GM13976 (cell line): ENCODE results near the gene AKAP13.
A peak's percentile ranks its signal among the peaks of the same experiment; 100 is the strongest.

ENCODE experiments used
- DNase-seq: peaks from one replicate; pipeline ENCODE4 v3.0.0; 2012; ENCODE audit warnings: low spot score
- in situ Hi-C: fragments of 300-500 bp; cut with MboI; formaldehyde crosslinking; loops from one replicate; pipeline ENCODE4 v1.12.0; 2022; ENCODE audit warnings: low sequenced_read_pairs, mixed read lengths, inconsistent platforms; ENCODE audit not compliant: unreplicated experiment
- TF ChIP-seq, protein P1 (sequence below): IDR thresholded peaks from 2 replicates; pipeline ENCODE4 v1.5.1; 2012; ENCODE audit warnings: borderline replicate concordance, mild to moderate bottlenecking; ENCODE audit not compliant: insufficient read depth; ENCODE audit errors: extremely low read depth, missing control alignments, control extremely low read depth

The AKAP13 gene

DNA sequence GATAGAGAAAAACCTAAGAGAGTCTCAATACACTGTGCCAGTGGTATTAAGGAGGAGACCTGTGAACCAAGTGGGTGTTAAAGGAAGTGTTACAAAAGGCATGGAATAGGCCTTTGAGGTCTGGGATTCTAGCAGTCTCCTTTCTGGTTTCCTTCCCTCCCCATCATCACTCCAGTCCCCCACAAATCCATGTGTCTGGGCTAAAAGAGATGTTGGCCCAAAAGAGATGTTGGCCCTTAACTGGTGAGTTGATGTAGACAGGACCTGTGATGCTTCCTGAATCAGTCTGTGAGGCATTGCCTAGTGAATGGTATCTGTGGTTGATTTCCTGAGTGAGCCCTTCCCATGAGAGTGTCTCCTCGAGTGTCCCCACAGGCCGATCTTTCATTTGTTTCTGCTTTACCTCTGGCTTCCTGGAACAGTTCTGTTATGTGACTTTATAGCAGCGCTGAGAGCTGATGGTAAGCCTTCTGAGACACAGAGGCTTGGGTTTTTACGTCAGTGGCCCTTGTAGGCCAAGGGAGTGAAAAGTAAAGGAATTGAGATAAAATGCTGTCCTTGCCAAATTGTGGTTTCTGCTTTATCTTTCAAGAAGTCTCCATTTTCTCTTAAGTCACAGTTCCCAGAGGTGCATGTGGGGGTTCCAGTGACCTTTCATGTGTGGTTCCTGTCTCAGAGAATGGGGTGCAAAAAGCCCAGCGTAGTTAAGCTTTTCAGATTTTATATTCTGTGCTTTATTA is 326.5 kb downstream of the AKAP13 start:
- no peak for DNase-seq
- TF ChIP-seq, protein P1, sequence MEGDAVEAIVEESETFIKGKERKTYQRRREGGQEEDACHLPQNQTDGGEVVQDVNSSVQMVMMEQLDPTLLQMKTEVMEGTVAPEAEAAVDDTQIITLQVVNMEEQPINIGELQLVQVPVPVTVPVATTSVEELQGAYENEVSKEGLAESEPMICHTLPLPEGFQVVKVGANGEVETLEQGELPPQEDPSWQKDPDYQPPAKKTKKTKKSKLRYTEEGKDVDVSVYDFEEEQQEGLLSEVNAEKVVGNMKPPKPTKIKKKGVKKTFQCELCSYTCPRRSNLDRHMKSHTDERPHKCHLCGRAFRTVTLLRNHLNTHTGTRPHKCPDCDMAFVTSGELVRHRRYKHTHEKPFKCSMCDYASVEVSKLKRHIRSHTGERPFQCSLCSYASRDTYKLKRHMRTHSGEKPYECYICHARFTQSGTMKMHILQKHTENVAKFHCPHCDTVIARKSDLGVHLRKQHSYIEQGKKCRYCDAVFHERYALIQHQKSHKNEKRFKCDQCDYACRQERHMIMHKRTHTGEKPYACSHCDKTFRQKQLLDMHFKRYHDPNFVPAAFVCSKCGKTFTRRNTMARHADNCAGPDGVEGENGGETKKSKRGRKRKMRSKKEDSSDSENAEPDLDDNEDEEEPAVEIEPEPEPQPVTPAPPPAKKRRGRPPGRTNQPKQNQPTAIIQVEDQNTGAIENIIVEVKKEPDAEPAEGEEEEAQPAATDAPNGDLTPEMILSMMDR = no peak
- in situ Hi-C loops = loop anchor here (25.0 kb wide), 1 partner anchor 395 kb away; no protein-coding TSS in a partner anchor

DNA sequence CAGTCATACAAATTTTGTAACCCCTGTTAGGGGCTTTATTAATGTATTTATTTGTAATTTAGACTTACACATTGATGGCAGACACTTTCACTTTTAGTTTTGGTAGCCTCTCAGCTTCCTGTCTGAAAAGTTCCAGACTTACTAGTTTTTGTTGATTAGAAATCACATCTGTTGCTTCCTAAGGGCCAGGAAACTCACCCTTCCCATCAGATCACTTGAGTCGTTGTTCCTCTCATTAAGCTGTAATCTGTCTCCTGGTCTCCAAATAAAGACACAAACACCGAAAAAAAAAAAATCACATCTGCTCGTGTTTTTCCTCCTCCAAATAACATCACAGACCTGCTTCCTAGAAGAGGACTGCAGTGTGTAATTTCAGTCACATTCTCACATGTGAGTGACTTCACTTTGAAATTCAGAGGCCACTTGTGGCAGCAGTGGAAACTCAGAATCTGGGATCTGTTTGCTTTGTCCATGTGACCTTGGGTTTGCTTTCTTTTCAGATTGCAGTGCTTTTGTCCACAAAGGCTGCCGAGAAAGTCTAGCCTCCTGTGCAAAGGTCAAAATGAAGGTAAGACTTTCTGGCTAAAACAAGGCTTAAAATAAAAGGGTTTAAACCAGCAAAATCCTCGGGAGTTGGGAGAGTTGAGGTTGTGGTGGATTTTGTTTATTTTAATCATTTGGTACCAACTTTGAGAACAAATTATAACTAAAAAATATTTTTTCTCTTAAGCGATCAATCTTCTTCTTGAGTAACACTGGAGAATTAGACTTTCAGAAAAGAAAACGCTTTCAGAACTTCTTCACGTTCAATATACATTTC is 327.3 kb downstream of the AKAP13 start:
- TF ChIP-seq, protein P1 = no peak
- no peak for DNase-seq
- in situ Hi-C loops = loop anchor here (25.0 kb wide), 1 partner anchor 395 kb away; no protein-coding TSS in a partner anchor

DNA sequence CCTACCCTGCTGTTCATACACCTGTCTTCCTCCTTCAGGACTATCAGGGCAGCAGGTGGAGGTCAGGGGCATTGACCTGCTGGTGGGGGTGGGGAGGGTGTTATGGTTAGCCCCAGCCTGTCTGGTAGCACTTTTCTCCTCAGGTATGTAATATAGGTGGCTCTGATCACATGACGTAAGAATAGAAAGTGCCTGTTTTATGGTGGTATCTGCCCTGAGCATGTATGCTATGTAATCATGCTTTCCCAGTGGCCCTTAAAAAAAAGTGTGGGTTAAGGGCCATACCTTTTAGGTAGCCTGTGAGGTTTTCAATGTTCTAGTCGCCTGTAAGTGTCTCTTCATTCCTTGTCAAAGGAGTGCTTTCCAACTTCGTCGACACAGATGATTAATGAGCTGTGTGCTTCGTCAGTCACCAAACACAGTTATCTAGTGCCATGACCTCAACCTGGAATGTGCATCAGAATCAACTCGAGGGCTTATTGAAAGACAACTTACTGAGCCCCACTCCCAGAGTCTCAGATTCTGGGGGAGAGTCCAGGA is 328.1 kb downstream of the AKAP13 start:
- no peak for DNase-seq
- TF ChIP-seq, protein P1 = no peak
- in situ Hi-C loops = loop anchor here (25.0 kb wide), 1 partner anchor 396 kb away; no protein-coding TSS in a partner anchor

DNA sequence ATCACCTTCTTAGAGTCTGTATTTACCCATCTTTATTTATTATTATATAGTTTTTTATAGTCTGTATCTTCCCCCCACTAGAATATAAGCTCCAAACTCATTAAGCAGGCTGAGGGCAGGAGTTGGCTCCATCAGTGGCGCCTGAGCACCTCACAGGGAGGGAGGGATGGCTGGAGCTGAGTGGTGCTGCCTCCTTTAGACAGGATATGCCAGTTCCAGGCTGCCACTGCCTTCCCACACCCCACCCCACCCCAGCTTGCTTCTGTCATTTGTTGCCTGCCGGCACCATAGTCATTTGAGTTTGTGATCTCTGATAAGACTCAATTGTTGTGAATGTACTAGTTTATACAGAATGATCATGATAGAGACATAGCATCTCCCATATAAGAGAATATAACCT is 328.8 kb downstream of the AKAP13 start:
- TF ChIP-seq, protein P1 = no peak
- in situ Hi-C loops = loop anchor here (25.0 kb wide), 1 partner anchor 397 kb away; no protein-coding TSS in a partner anchor
- no peak for DNase-seq

DNA sequence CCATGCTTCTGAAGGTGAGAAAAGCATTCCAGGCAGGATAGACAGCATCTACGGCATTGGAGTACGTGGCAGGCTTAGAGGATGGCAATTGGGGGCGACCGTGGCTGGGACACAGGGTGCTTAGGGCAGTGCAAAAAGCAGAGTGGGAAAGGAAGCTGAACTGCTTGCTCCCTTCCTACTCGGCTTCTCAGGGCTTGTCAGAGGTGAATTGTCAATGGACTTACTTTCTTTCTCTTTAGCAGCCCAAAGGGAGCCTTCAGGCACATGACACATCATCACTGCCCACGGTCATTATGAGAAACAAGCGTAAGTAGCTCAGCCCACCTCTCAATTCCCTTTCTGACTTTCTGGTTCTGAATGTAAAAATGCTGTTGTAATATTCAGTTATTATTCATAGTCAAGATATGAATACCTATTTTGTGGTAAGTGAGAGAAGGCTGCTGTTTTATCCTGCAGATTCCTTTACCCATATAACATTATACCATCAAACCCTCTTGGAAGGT is 330.0 kb downstream of the AKAP13 start:
- peak; percentile 45 for DNase-seq
- in situ Hi-C loops = loop anchor here (25.0 kb wide), 1 partner anchor 398 kb away; no protein-coding TSS in a partner anchor
- TF ChIP-seq, protein P1 = no peak

DNA sequence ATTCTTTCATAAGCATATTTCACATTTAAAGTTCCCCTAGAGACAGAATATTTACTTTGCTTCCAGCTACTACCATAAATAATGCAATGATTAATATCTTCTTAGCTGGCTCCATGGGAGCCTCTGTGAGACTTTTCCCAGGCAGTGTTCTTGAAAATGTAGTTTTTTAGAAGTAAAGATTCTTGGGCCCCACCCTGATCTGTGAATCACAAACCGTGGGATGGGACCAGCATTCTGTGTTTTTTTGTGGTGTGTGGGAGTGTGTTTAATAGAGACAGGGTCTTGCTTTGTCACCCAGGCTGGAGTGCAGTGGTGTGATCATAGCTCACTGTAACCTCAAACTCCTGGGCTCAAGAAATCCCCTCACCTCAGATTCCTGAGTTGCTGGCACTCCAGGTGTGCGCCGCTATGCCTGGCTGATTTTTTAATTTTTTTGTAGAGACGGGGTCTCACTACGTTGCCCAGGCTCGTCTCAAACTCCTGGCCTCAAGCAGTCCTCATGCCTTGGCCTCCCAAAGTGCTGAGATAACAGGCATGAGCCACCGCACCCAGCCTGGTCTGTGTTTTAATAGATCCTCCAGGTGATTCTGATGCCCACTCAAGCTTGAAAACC is 331.3 kb downstream of the AKAP13 start:
- no peak for DNase-seq
- TF ChIP-seq, protein P1 = no peak
- in situ Hi-C loops = loop anchor here (25.0 kb wide), 1 partner anchor 399 kb away; no protein-coding TSS in a partner anchor
